DOHH2 (cell line): ENCODE measurements around the gene PEAK1.

Experiments
- H3F3A ChIP-seq: fragments of 200-600 bp; sonication (generic), shearing (Covaris generic); 2 replicates; pipeline ENCODE4 v1.6.0; 2016; ENCODE audit warnings: antibody characterized with exemption, mild to moderate bottlenecking; ENCODE audit not compliant: control insufficient read depth, insufficient read depth
- H3K27ac ChIP-seq: fragments of 200-600 bp; sonication (generic); 2 replicates; pipeline ENCODE4 v1.5.1; 2014; ENCODE audit warnings: low read depth, mild to moderate bottlenecking, low read length, moderate library complexity
- H3K27me3 ChIP-seq: fragments of 200-600 bp; sonication (generic); 2 replicates; pipeline ENCODE4 v1.6.1; 2014; ENCODE audit warnings: mild to moderate bottlenecking, low read length, mixed read lengths; ENCODE audit not compliant: control insufficient read depth
- H3K36me3 ChIP-seq: fragments of 200-600 bp; sonication (generic); 2 replicates; pipeline ENCODE4 v1.6.1; 2014; ENCODE audit warnings: mild to moderate bottlenecking, low read length, moderate library complexity, mixed read lengths; ENCODE audit not compliant: control insufficient read depth
- H3K4me1 ChIP-seq: fragments of 200-600 bp; sonication (generic); 2 replicates; pipeline ENCODE4 v1.6.1; 2014; ENCODE audit warnings: mild to moderate bottlenecking, low read length, mixed read lengths; ENCODE audit not compliant: control insufficient read depth
- H3K4me2 ChIP-seq: fragments of 200-600 bp; sonication (generic); 2 replicates; pipeline ENCODE4 v1.6.0; 2014; ENCODE audit warnings: mild to moderate bottlenecking, low read length, moderate library complexity
- H3K4me3 ChIP-seq: fragments of 200-600 bp; sonication (generic); 2 replicates; pipeline ENCODE4 v1.5.1; 2014; ENCODE audit warnings: mild to moderate bottlenecking, low read length, mixed read lengths
- H3K79me2 ChIP-seq: fragments of 200-600 bp; sonication (generic); 2 replicates; pipeline ENCODE4 v1.6.1; 2014; ENCODE audit warnings: mild to moderate bottlenecking, low read length, mixed read lengths; ENCODE audit not compliant: control insufficient read depth
- H3K9me2 ChIP-seq: fragments of 200-600 bp; sonication (generic); replicated peaks from 2 replicates; pipeline ENCODE4 v1.6.1; 2014; ENCODE audit warnings: mild to moderate bottlenecking, low read length, mixed read lengths; ENCODE audit not compliant: control insufficient read depth
- H3K9me3 ChIP-seq: fragments of 200-600 bp; sonication (generic); 2 replicates; pipeline ENCODE4 v1.6.1; 2014; ENCODE audit warnings: antibody characterized with exemption, low read length, mixed read lengths; ENCODE audit not compliant: control insufficient read depth, insufficient read depth
- H4K20me1 ChIP-seq: fragments of 200-600 bp; sonication (generic); 2 replicates; pipeline ENCODE4 v1.6.0; 2014; ENCODE audit warnings: low read depth, mild to moderate bottlenecking, antibody characterized with exemption, low read length, moderate library complexity; ENCODE audit not compliant: control insufficient read depth, insufficient read depth
- CTCF ChIP-seq: fragments of 200-600 bp; sonication (generic); IDR thresholded peaks from one replicate; pipeline ENCODE4 v1.5.1; 2014; ENCODE audit warnings: antibody characterized with exemption, mild to moderate bottlenecking, low read depth, low read length; ENCODE audit not compliant: poor library complexity, severe bottlenecking
- EZH2phosphoT487 ChIP-seq: fragments of 200-600 bp; sonication (generic); IDR thresholded peaks from 2 replicates; pipeline ENCODE4 v1.6.1; 2017; ENCODE audit warnings: borderline replicate concordance, mild to moderate bottlenecking, antibody characterized with exemption, low read length, moderate library complexity, mixed read lengths

The PEAK1 gene

GRCh38 chr15:77168141-77168540 is 251.8 kb downstream of the PEAK1 start:
- peaks cover under 1% of the 10 kb centered on the region for H3K4me1 ChIP-seq
- H3K4me2 ChIP-seq, result no peak overlapping the region
- no peaks in the 10 kb centered on the region for H3K36me3 ChIP-seq
- H4K20me1 ChIP-seq, result no peaks in the 10 kb centered on the region
- no peaks in the 10 kb centered on the region for H3K79me2 ChIP-seq
- H3K27ac ChIP-seq, result no peak overlapping the region
- no peaks in the 10 kb centered on the region for H3F3A ChIP-seq
- H3K9me2 ChIP-seq, result no peaks in the 10 kb centered on the region
- TF ChIP-seq CTCF (no peak), EZH2phosphoT487 (no peak)
- no peak overlapping the region for H3K4me3 ChIP-seq
- no peaks in the 10 kb centered on the region for H3K27me3 ChIP-seq
- no peaks in the 10 kb centered on the region for H3K9me3 ChIP-seq

- no peak overlapping the region for H3K4me3 ChIP-seq
- H4K20me1 ChIP-seq, result no peaks in the 10 kb centered on the region
- H3K79me2 ChIP-seq, result no peaks in the 10 kb centered on the region
- no peaks in the 10 kb centered on the region for H3K9me2 ChIP-seq
- H3K4me2 ChIP-seq, result no peak overlapping the region
- no peaks in the 10 kb centered on the region for H3K27me3 ChIP-seq
- H3K9me3 ChIP-seq, result no peaks in the 10 kb centered on the region
- no peak overlapping the region for H3K27ac ChIP-seq
- peaks cover 7% of the 10 kb centered on the region for H3K4me1 ChIP-seq
- no peaks in the 10 kb centered on the region for H3K36me3 ChIP-seq
- TF ChIP-seq CTCF, result no peak
- no peak for TF ChIP-seq EZH2phosphoT487
- H3F3A ChIP-seq, result no peaks in the 10 kb centered on the region
Observed at GRCh38 chr15:77167406-77167805, 252.5 kb downstream of the PEAK1 start.

- Histone ChIP-seq H3K9me2 (no peaks in the 10 kb centered on the region), H3K4me1 (peaks cover 7% of the 10 kb centered on the region)
Observed at GRCh38 chr15:77163781-77164384, 256.0 kb downstream of the PEAK1 start.

More at GRCh38 chr15:77163781-77164384, 256.0 kb downstream of the PEAK1 start:
- no peak overlapping the region for H3K27ac ChIP-seq
- H3K36me3 ChIP-seq, result no peaks in the 10 kb centered on the region
- TF ChIP-seq CTCF, result no peak
- TF ChIP-seq EZH2phosphoT487, result no peak
- no peaks in the 10 kb centered on the region for H3K9me3 ChIP-seq
- H3K27me3 ChIP-seq, result no peaks in the 10 kb centered on the region
- no peaks in the 10 kb centered on the region for H4K20me1 ChIP-seq
- no peaks in the 10 kb centered on the region for H3F3A ChIP-seq
- H3K4me3 ChIP-seq, result no peak overlapping the region
- H3K4me2 ChIP-seq, result no peak overlapping the region
- no peaks in the 10 kb centered on the region for H3K79me2 ChIP-seq
